K562 treated with DMSO at 1 percent for 4 hours (cell line): Measurements from ENCODE around the gene TRUB2. TPM values are rescaled to one million over a fixed set of nuclear protein-coding genes. Genes with fewer than 3 reads are reported as not detected.

Source experiments
- total RNA-seq: library from RNA; unstranded; fragments of 300-600 nt; gene quantifications from 2 replicates; pipeline ENCODE4 v1.2.3, GENCODE V29; 2022; ENCODE audit not compliant: insufficient read depth

The TRUB2 gene
- total RNA-seq, result 25.4 and 29.2 TPM in 2 replicates

GRCh38 chr9:128322404-128323211, at the start of gene TRUB2, which contains the start of gene COQ4:
Gene TRUB2 (minus strand): TSS chr9:128322447. CDS start chr9:128322408, 39 bp downstream.
Gene COQ4 (plus strand): TSS chr9:128322839. CDS start chr9:128322859, 20 bp downstream.

GRCh38 chr9:128370752-128371629, 48.7 kb upstream of the TRUB2 start, which contains the start of gene URM1:
Gene URM1 (plus strand): TSS chr9:128371374. CDS start chr9:128371381, 7 bp downstream.

GRCh38 chr9:128339761-128340690, 17.8 kb upstream of the TRUB2 start, which contains the start of gene SLC27A4:
Gene SLC27A4 (plus strand): TSS chr9:128340527. CDS start chr9:128343133, 2,606 bp downstream.

GRCh38 chr9:128276008-128276573, 46.2 kb downstream of the TRUB2 start, which contains the start of gene SWI5:
Gene SWI5 (plus strand): TSS chr9:128276276.

GRCh38 chr9:128275198-128276007, 46.8 kb downstream of the TRUB2 start, which contains the start of gene GOLGA2:
Gene GOLGA2 (minus strand): TSS chr9:128276007. CDS start chr9:128275976, 31 bp downstream.

Other genes starting within 250 kb of the TRUB2 start
- gene PTGES2, start 194.7 kb downstream of the TRUB2 start, total RNA-seq, result 54.6 and 60.2 TPM in 2 replicates
- gene LCN2, start 173.0 kb downstream of the TRUB2 start, total RNA-seq, result not detected in 2 replicates
- 284 and 311 TPM in 2 replicates for gene BBLN, start 162.2 kb downstream of the TRUB2 start, total RNA-seq
- gene CIZ1, start 130.9 kb downstream of the TRUB2 start, total RNA-seq, result 343 and 379 TPM in 2 replicates
- gene DNM1, start 119.1 kb downstream of the TRUB2 start, total RNA-seq, result 37.5 and 41.5 TPM in 2 replicates
- 95.4 and 101 TPM in 2 replicates for gene GOLGA2, start 46.4 kb downstream of the TRUB2 start, total RNA-seq
- 119 and 149 TPM in 2 replicates for gene SWI5, start 46.2 kb downstream of the TRUB2 start, total RNA-seq
- 98.0 and 105 TPM in 2 replicates for gene COQ4, start 392 bp upstream of the TRUB2 start, total RNA-seq
- gene SLC27A4, start 18.1 kb upstream of the TRUB2 start, total RNA-seq, result 12.8 and 15.5 TPM in 2 replicates
- 40.9 and 42.9 TPM in 2 replicates for gene URM1, start 48.9 kb upstream of the TRUB2 start, total RNA-seq
- gene CERCAM, start 98.4 kb upstream of the TRUB2 start, total RNA-seq, result 33.3 and 41.6 TPM in 2 replicates
- 37.4 and 41.5 TPM in 2 replicates for gene ODF2, start 133.6 kb upstream of the TRUB2 start, total RNA-seq
- 29.2 and 29.9 TPM in 2 replicates for gene GLE1, start 182.3 kb upstream of the TRUB2 start, total RNA-seq
- 29.3 and 36.5 TPM in 2 replicates for gene SPTAN1, start 230.1 kb upstream of the TRUB2 start, total RNA-seq